Spleen (tissue), 7 donors: ENCODE measurements around the gene DNMBP.

ENCODE experiments used
- CTCF ChIP-seq, 11 experiments: fragments of 200-600 bp in 7 of 11; fragments of 450-650 bp in 4 of 11; sonication (generic) in 4 of 11; IDR thresholded peaks in 8 of 11; conservative IDR thresholded peaks in 3 of 11; 1 replicate in 7 of 11; 2 replicates in 4 of 11; pipeline versions ENCODE4 v1.4.0 to v1.8.0; 2016 to 2021; ENCODE audit warnings: antibody characterized with exemption in 11 of 11, inconsistent platforms in 4 of 11, mild to moderate bottlenecking in 1 of 11
- POLR2A ChIP-seq, 3 donors: fragments of 450-650 bp; IDR thresholded peaks; one replicate each; pipeline ENCODE4 v1.5.1; 2017; ENCODE audit warnings: antibody characterized with exemption in 3 of 3, mild to moderate bottlenecking in 1 of 3
- donor health status: DM: no; HTN: no; CAD: no; lungs with moderate emphysema.
- donor health status: DM: no; HTN: no; CAD: no.
- donor health status: DM: no; HTN: no; CAD: no.

- TF ChIP-seq CTCF (IDR thresholded peaks at IDR 0.05 in 8 of 11, conservative IDR thresholded peaks at IDR 0.05 in 3 of 11) (no peak), POLR2A (IDR thresholded peaks at IDR 0.05) (no peak)
Measured at GRCh38 chr10:99843310-99843709, 166.4 kb downstream of the DNMBP start.
